GM18907 (cell line): ENCODE data around the gene ZNF771.
"Not testable (repeated sequence)": the region's sequence is repeated elsewhere in the genome, so short reads cannot be mapped to it uniquely, and the experiment has no call there.

Experiments used
- ATAC-seq: cut with Tn5 transposase; IDR thresholded peaks from one replicate; pipeline ENCODE4 v1.9.1; 2021; ENCODE audit warnings: mild to moderate bottlenecking, moderate library complexity; ENCODE audit not compliant: unreplicated experiment

ZNF771 gene

GRCh38 chr16:30375864-30376263, 31.5 kb upstream of the ZNF771 start:
- ATAC-seq, result no peak

GRCh38 chr16:30376461-30376902, 30.9 kb upstream of the ZNF771 start:
- no peak for ATAC-seq

GRCh38 chr16:30377050-30377811, 30.2 kb upstream of the ZNF771 start:
- ATAC-seq, result no peak

- ATAC-seq, result peak; percentile 40
Measured at GRCh38 chr16:30377812-30378235, 29.6 kb upstream of the ZNF771 start.

GRCh38 chr16:30378236-30379157, 28.9 kb upstream of the ZNF771 start:
- peak; percentile 86 for ATAC-seq

- ATAC-seq, result no peak
Measured at GRCh38 chr16:30379158-30379783, 28.1 kb upstream of the ZNF771 start.

GRCh38 chr16:30380072-30380802, 27.2 kb upstream of the ZNF771 start:
- no peak for ATAC-seq

- no peak for ATAC-seq
Measured at GRCh38 chr16:30380803-30381208, 26.6 kb upstream of the ZNF771 start.

GRCh38 chr16:30381291-30382041, 25.9 kb upstream of the ZNF771 start:
- no peak for ATAC-seq

- no peak for ATAC-seq
Measured at GRCh38 chr16:30382111-30382881, 25.1 kb upstream of the ZNF771 start, which contains the start of gene SEPTIN1. Gene SEPTIN1, minus strand, starts transcription at chr16:30382561. Its CDS starts 19 bp downstream, at chr16:30382542.

GRCh38 chr16:30383521-30383920, 23.9 kb upstream of the ZNF771 start:
- ATAC-seq, result no peak

GRCh38 chr16:30394592-30395154, 12.7 kb upstream of the ZNF771 start:
- ATAC-seq, result no peak

GRCh38 chr16:30395155-30395991, 12.0 kb upstream of the ZNF771 start, which contains the start of gene ZNF48:
Gene ZNF48, plus strand, starts transcription at chr16:30395420. Its CDS starts 375 bp downstream, at chr16:30395795.
- peak; percentile 65 for ATAC-seq

GRCh38 chr16:30395992-30396585, 11.3 kb upstream of the ZNF771 start:
- no peak for ATAC-seq

GRCh38 chr16:30396627-30397026, 10.8 kb upstream of the ZNF771 start:
- ATAC-seq, result not testable (repeated sequence)

- no peak for ATAC-seq
Measured at GRCh38 chr16:30397056-30397455, 10.3 kb upstream of the ZNF771 start.
